CD4-positive, alpha-beta T cell (primary cell): ENCODE measurements around the gene ELF5. TPM values are rescaled to one million over a fixed set of nuclear protein-coding genes. Genes with fewer than 3 reads are reported as not detected.

ENCODE experiments used
- ATAC-seq: fragments of 200-7000 bp; cut with Tn5 transposase; one replicate; pipeline ENCODE4 v1.10.0; 2022; ENCODE audit warnings: mild to moderate bottlenecking; ENCODE audit not compliant: poor library complexity
- CTCF ChIA-PET: fragments of 350-600 bp; sonication (Branson Sonifier 250); formaldehyde crosslinking; loops from one replicate; lab custom pipeline; 2021; ENCODE audit warnings: antibody characterized with exemption, inconsistent platforms; lab: Charles Lee
- POLR2A ChIA-PET: fragments of 350-600 bp; sonication (Branson Sonifier 250); formaldehyde crosslinking; loops from one replicate; lab custom pipeline; 2021; ENCODE audit warnings: antibody characterized with exemption, inconsistent platforms; lab: Charles Lee
- DNase-seq, 14 experiments: peaks; one replicate each; pipeline ENCODE4 v3.0.0-alpha.2; 2013 to 2020; ENCODE audit warnings: mixed read lengths in 2 of 14
- H3K27ac ChIP-seq, 2 donors: one replicate each; pipeline versions ENCODE4 v1.5.1 to v1.7.0; 2013; ENCODE audit warnings: low read length in 2 of 2, low read depth in 1 of 2, mild to moderate bottlenecking in 1 of 2
- H3K27me3 ChIP-seq, 2 experiments: 1 replicate in 1 of 2; 2 replicates in 1 of 2; pipeline versions ENCODE4 v1.6.1 to v1.7.0; 2013; ENCODE audit warnings: low read length in 2 of 2, control low read depth in 1 of 2, mild to moderate bottlenecking in 1 of 2, moderate library complexity in 1 of 2; ENCODE audit not compliant: insufficient read depth in 2 of 2, control insufficient read depth in 1 of 2
- H3K36me3 ChIP-seq: one replicate; pipeline ENCODE4 v1.6.1; 2013; ENCODE audit warnings: low read length, control low read depth; ENCODE audit not compliant: insufficient read depth
- H3K4me1 ChIP-seq: one replicate; pipeline ENCODE4 v1.6.1; 2013; ENCODE audit warnings: low read length, control low read depth; ENCODE audit not compliant: insufficient read depth
- H3K4me3 ChIP-seq: one replicate; pipeline ENCODE4 v1.5.1; 2013; ENCODE audit warnings: mild to moderate bottlenecking, low read length, moderate library complexity
- H3K9me3 ChIP-seq, 2 experiments: 1 replicate in 1 of 2; 2 replicates in 1 of 2; pipeline versions ENCODE4 v1.6.1 to v1.7.0; 2013; ENCODE audit warnings: low read length in 2 of 2, mild to moderate bottlenecking in 2 of 2, control low read depth in 1 of 2, moderate library complexity in 1 of 2; ENCODE audit not compliant: control insufficient read depth in 1 of 2, insufficient read depth in 1 of 2
- H3K27ac Mint-ChIP-seq: one replicate; pipeline ENCODE4 v1.8.0; 2020; ENCODE audit warnings: mixed read lengths
- H3K27me3 Mint-ChIP-seq: one replicate; pipeline ENCODE4 v1.8.0; 2021; ENCODE audit warnings: mixed read lengths
- H3K36me3 Mint-ChIP-seq: one replicate; pipeline ENCODE4 v1.8.0; 2021; ENCODE audit warnings: low read depth, mixed read lengths
- H3K4me1 Mint-ChIP-seq: one replicate; pipeline ENCODE4 v1.8.0; 2021; ENCODE audit warnings: low read depth, mixed read lengths
- H3K4me3 Mint-ChIP-seq: one replicate; pipeline ENCODE4 v1.8.0; 2020; ENCODE audit warnings: mild to moderate bottlenecking, mixed read lengths
- H3K9me3 Mint-ChIP-seq: one replicate; pipeline ENCODE4 v1.8.0; 2020; ENCODE audit warnings: mixed read lengths
- intact Hi-C, 2 experiments: fragments of 100-400 bp; cut with DNase I in 1 of 2; cut with micrococcal nuclease in 1 of 2; formaldehyde crosslinking; loops; one replicate each; pipeline versions ENCODE4 v1.15.1 to v1.9.0; 2023 to 2025; cut with DNase I, micrococcal nuclease
- polyA plus RNA-seq, 2 donors: library from polyadenylated mRNA; unstranded; fragments of 120-200 nt; gene quantifications; one replicate each; pipeline ENCODE4 v1.2.1, GENCODE V29; 2013
- total RNA-seq, 174 experiments: library from RNA in 2 of 174; stranded (reverse) in 2 of 174; gene quantifications; one replicate each; pipeline ENCODE4 v1.2.3 and lab custom pipeline; 2021 to 2026
- TF ChIP-seq, protein P1 (sequence below): fragments of 200-600 bp; IDR thresholded peaks from one replicate; pipeline ENCODE4 v1.8.0; 2022; ENCODE audit warnings: antibody characterized with exemption, mild to moderate bottlenecking

The ELF5 gene
- total RNA-seq (not detected), total RNA-seq (lab: John Stamatoyannopoulos, UW) (0 to 0.10 (median 0) reads per million in 172 experiments)
- polyA plus RNA-seq (2013, experiment 1 of 2), result not detected
- polyA plus RNA-seq (2013, experiment 2 of 2), result not detected

DNA sequence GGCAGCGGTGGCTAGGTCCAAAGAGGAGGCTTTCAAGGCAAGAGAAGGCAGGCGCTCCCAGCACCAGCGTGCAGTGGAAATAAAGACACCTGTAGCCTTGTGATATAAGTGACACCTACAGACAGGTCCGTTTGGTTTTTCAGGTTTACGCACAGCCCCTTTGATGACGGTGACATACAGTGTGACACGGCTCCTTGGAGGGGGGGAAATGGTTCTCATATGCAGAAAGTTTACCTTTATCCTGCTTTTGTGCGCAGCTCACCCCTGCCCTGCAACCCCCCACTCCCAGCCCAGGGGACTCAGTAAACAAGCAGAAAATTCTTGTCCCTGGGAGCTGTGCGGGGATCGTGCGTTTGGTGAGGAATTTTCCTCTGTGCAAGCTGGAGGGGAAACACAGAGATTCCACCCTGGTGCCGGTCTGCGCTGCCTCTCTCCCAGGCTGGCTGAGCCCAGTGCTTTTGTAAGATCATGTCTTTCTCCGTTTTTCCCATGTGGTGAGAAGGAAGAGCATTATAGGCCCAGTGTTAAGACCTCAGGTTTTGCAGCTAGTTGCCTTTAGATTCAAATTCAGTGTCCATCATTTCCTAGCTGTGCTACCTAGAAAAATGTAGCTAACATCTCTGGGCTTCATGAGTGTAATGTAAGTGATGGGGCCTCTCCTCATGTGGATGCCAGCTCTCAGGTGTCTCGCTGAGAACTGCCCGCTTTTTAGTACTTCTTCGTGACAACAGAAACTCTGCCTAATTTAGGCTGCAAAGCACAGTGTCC is at the start of gene ELF5:
TSS of gene ELF5 (minus strand) at position 113 of the 768 bp plus-strand sequence. CDS start 8,045 bp downstream, outside the sequence.
- no peaks in the 10 kb centered on the region for H3K27me3 ChIP-seq
- Mint-ChIP-seq H3K9me3 (no peaks in the 10 kb centered on the region), H3K4me1 (no peaks in the 10 kb centered on the region), H3K36me3 (no peaks in the 10 kb centered on the region), H3K4me3 (no peak within 1 kb of the TSS), H3K27ac (no peak within 1 kb of the TSS), H3K27me3 (no peaks in the 10 kb centered on the region)
- TF ChIP-seq, protein P1, sequence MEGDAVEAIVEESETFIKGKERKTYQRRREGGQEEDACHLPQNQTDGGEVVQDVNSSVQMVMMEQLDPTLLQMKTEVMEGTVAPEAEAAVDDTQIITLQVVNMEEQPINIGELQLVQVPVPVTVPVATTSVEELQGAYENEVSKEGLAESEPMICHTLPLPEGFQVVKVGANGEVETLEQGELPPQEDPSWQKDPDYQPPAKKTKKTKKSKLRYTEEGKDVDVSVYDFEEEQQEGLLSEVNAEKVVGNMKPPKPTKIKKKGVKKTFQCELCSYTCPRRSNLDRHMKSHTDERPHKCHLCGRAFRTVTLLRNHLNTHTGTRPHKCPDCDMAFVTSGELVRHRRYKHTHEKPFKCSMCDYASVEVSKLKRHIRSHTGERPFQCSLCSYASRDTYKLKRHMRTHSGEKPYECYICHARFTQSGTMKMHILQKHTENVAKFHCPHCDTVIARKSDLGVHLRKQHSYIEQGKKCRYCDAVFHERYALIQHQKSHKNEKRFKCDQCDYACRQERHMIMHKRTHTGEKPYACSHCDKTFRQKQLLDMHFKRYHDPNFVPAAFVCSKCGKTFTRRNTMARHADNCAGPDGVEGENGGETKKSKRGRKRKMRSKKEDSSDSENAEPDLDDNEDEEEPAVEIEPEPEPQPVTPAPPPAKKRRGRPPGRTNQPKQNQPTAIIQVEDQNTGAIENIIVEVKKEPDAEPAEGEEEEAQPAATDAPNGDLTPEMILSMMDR, result no peak
- ChIA-PET CTCF (interaction anchor here (0.5 to 1.0 kb wide), 2 partner anchors 24 to 47 kb away, joined by 3 to 5 read pairs; no protein-coding TSS in a partner anchor), POLR2A (no interaction called here)
- ATAC-seq (no peak), DNase-seq (no peak)
- H3K27ac ChIP-seq, result no peak within 1 kb of the TSS
- H3K4me3 ChIP-seq, result no peak within 1 kb of the TSS
- intact Hi-C loops, result loop anchor here in 1 of 2 experiments (10.0 kb wide), 1 partner anchor 881 kb away; no protein-coding TSS in a partner anchor
- no peaks in the 10 kb centered on the region for H3K4me1 ChIP-seq
- H3K9me3 ChIP-seq, result no peaks in the 10 kb centered on the region
- H3K36me3 ChIP-seq, result no peaks in the 10 kb centered on the region

DNA sequence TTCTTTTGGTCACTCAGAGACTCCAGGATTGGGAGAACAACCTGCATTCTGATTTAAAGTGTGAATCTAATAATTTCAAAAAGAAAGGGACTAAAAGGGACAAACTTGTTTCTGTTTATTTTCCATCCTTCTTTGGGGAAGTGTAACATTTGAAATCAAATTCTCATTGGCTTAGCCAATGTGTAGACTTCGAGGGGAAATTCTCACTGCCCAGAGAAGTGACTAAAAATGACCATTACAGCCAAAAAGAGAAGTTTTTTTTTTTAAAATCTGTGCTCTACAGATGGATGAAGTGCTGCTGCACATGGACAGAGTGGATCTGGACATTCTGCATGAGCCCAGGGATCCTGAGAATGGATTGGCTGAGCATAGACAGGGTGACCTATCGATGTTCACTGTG is 49.4 kb upstream of the ELF5 start:
- Mint-ChIP-seq H3K36me3 (no peaks in the 10 kb centered on the region), H3K4me1 (no peaks in the 10 kb centered on the region), H3K4me3 (no peak overlapping the region), H3K27me3 (peaks cover 75% of the 10 kb centered on the region), H3K27ac (no peak overlapping the region), H3K9me3 (no peaks in the 10 kb centered on the region)
- intact Hi-C loops, result no loop called here
- no peaks in the 10 kb centered on the region for H3K9me3 ChIP-seq
- H3K27me3 ChIP-seq, result peaks cover 19 to 31% of the 10 kb centered on the region in 2 experiments
- TF ChIP-seq, protein P1, result no peak
- DNase-seq, result no peak
- no peak overlapping the region for H3K4me3 ChIP-seq
- ATAC-seq, result no peak
- no peaks in the 10 kb centered on the region for H3K4me1 ChIP-seq
- POLR2A ChIA-PET, result no interaction called here
- no peaks in the 10 kb centered on the region for H3K36me3 ChIP-seq
- H3K27ac ChIP-seq, result no peak overlapping the region
- CTCF ChIA-PET, result no interaction called here

DNA sequence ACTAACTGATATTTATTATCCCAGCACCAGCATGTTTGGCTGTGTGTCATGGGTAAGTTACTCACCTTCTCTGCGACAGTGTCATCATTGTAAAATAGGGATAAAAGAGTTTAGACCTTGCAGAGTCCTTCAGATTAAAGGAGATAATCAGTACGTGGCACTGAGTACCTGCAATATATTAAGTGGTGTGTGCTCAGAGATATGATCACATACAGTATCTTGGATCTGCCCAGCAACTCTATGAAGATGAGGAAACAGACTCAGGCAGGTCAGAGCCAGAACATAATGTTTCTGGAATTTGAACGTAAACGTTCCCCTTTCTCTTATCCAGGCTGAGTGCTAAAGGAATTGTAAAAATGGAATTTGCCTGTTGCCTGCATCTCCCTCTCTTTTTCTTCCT is 46.9 kb upstream of the ELF5 start:
- ATAC-seq, result no peak
- Mint-ChIP-seq H3K36me3 (no peaks in the 10 kb centered on the region), H3K9me3 (no peaks in the 10 kb centered on the region), H3K4me1 (no peaks in the 10 kb centered on the region), H3K4me3 (no peak overlapping the region), H3K27me3 (peaks cover 71% of the 10 kb centered on the region), H3K27ac (no peak overlapping the region)
- TF ChIP-seq, protein P1, result no peak
- POLR2A ChIA-PET, result no interaction called here
- H3K4me3 ChIP-seq, result no peak overlapping the region
- no peaks in the 10 kb centered on the region for H3K4me1 ChIP-seq
- DNase-seq, result no peak
- intact Hi-C loops, result no loop called here
- CTCF ChIA-PET, result no interaction called here
- H3K9me3 ChIP-seq, result no peaks in the 10 kb centered on the region
- no peak overlapping the region for H3K27ac ChIP-seq
- H3K27me3 ChIP-seq, result peaks cover 26 to 34% of the 10 kb centered on the region in 2 experiments
- no peaks in the 10 kb centered on the region for H3K36me3 ChIP-seq
